HepG2 (cell line): ENCODE data around the gene RAC2. TPM values are rescaled to one million over a fixed set of nuclear protein-coding genes. Genes with fewer than 3 reads are reported as not detected.

Experiments
- ATAC-seq: fragments of 200-7000 bp; cut with Tn5 transposase; 3 replicates; pipeline ENCODE4 v1.9.1; 2020; ENCODE audit warnings: mild to moderate bottlenecking, moderate library complexity
- BruUV-seq: library from RNA; stranded (reverse); fragments of 400-500 nt; replicated peaks from 2 replicates; lab custom pipeline; 2021; lab: Mats Ljungman, UMichigan
- CTCF ChIA-PET: fragments of 300-600 bp; formaldehyde crosslinking; extraction: SDS; loops from one replicate; lab custom pipeline; 2021; ENCODE audit warnings: low total read pairs, inconsistent platforms, low intra/inter-chr PET ratio; lab: Yijun Ruan, JAX
- POLR2A ChIA-PET: fragments of 350-600 bp; sonication (Branson Sonifier 250); formaldehyde crosslinking; loops from one replicate; lab custom pipeline; 2020; ENCODE audit warnings: antibody characterized with exemption, inconsistent platforms; lab: Yijun Ruan, JAX
- DNase-seq: peaks from one replicate; pipeline ENCODE4 v3.0.0-alpha.2; 2015; ENCODE audit warnings: low spot score
- FAIRE-seq: peaks from 3 replicates; lab custom pipeline; 2011; peaks lifted over from hg19 to GRCh38; lab: Jason Lieb, UNC
- H2AFZ ChIP-seq: one replicate; pipeline ENCODE4 v1.6.1; 2011; ENCODE audit warnings: low read length, inconsistent platforms
- H3K27ac ChIP-seq: fragments of 300-600 bp; 3 replicates; pipeline ENCODE4 v1.8.0; 2011; ENCODE audit warnings: mixed run types, mild to moderate bottlenecking, mixed read lengths, low read length, inconsistent platforms; ENCODE audit not compliant: insufficient read depth; ENCODE audit errors: extremely low read length
- H3K27me3 ChIP-seq, 2 experiments: fragments of 200-600 bp in 1 of 2; 2 replicates in 1 of 2; 3 replicates in 1 of 2; pipeline versions ENCODE4 v1.6.0 to v1.8.0; 2011; ENCODE audit warnings: low read length in 2 of 2, mild to moderate bottlenecking in 2 of 2, moderate library complexity in 2 of 2, inconsistent platforms in 1 of 2; ENCODE audit not compliant: insufficient read depth in 2 of 2, control insufficient read depth in 1 of 2
- H3K36me3 ChIP-seq, 2 experiments: fragments of 200-600 bp in 1 of 2; replicated peaks in 1 of 2; 2 replicates in 1 of 2; 3 replicates in 1 of 2; pipeline versions ENCODE4 v1.5.1 to v1.8.0; 2011; ENCODE audit warnings: low read length in 2 of 2, inconsistent platforms in 1 of 2; ENCODE audit not compliant: insufficient read depth in 2 of 2, control insufficient read depth in 1 of 2
- H3K4me1 ChIP-seq: 2 replicates; pipeline ENCODE4 v1.5.1; 2012; ENCODE audit warnings: low read length, inconsistent platforms; ENCODE audit not compliant: insufficient read depth
- H3K4me2 ChIP-seq: 2 replicates; pipeline ENCODE4 v1.6.0; 2011; ENCODE audit warnings: low read depth, low read length, inconsistent platforms
- H3K4me3 ChIP-seq, 3 experiments: fragments of 200-600 bp in 1 of 3; sonication (generic), shearing (Covaris generic) in 1 of 3; replicated peaks in 1 of 3; 2 replicates each; pipeline ENCODE4 v1.5.1; 2011 to 2016; ENCODE audit warnings: low read length in 3 of 3, inconsistent platforms in 2 of 3, low read depth in 2 of 3, mild to moderate bottlenecking in 2 of 3, control low read depth in 1 of 3, mixed read lengths in 1 of 3; ENCODE audit not compliant: insufficient read depth in 1 of 3
- H3K79me2 ChIP-seq: one replicate; pipeline ENCODE4 v1.6.1; 2011; ENCODE audit warnings: low read length, inconsistent platforms; ENCODE audit not compliant: insufficient read depth
- H3K9ac ChIP-seq: 2 replicates; pipeline ENCODE4 v1.6.0; 2011; ENCODE audit warnings: mild to moderate bottlenecking, low read depth, low read length, inconsistent platforms; ENCODE audit not compliant: insufficient read depth
- H3K9me3 ChIP-seq: 2 replicates; pipeline ENCODE4 v1.5.1; 2012; ENCODE audit warnings: mild to moderate bottlenecking, low read length
- H4K20me1 ChIP-seq: 2 replicates; pipeline ENCODE4 v1.6.0; 2011; ENCODE audit warnings: inconsistent platforms, mild to moderate bottlenecking, low read length, moderate library complexity; ENCODE audit not compliant: insufficient read depth
- ATF3 ChIP-seq: sonication (generic); formaldehyde crosslinking; IDR thresholded peaks from 2 replicates; pipeline ENCODE4 v1.4.0; 2020; ENCODE audit warnings: missing genetic modification reagents
- BRCA1 ChIP-seq: sonication (generic); formaldehyde crosslinking; IDR thresholded peaks from 2 replicates; pipeline ENCODE4 v1.4.0; 2020; ENCODE audit warnings: missing genetic modification reagents
- EHMT2 ChIP-seq: fragments of 200-600 bp; sonication (generic); IDR thresholded peaks from 2 replicates; pipeline ENCODE4 v1.7.0; 2017; ENCODE audit warnings: antibody characterized with exemption, low read depth, low read length, borderline replicate concordance
- ETS1 ChIP-seq: sonication (generic); formaldehyde crosslinking; IDR thresholded peaks from 2 replicates; pipeline ENCODE4 v1.4.0; 2020; ENCODE audit warnings: missing genetic modification reagents
- FOXK1 ChIP-seq: sonication (generic); formaldehyde crosslinking; IDR thresholded peaks from 2 replicates; pipeline ENCODE4 v1.4.0; 2020; ENCODE audit warnings: low read depth, missing genetic modification reagents, borderline replicate concordance
- HNRNPUL1 ChIP-seq: fragments of 200-400 bp; formaldehyde crosslinking; IDR thresholded peaks from 2 replicates; pipeline ENCODE4 v1.6.1; 2017; ENCODE audit warnings: low read depth, mild to moderate bottlenecking, low read length, moderate library complexity
- KDM2A ChIP-seq: sonication (generic); formaldehyde crosslinking; IDR thresholded peaks from 2 replicates; pipeline ENCODE4 v1.4.0; 2020; ENCODE audit warnings: low read depth, missing genetic modification reagents, borderline replicate concordance
- PATZ1 ChIP-seq: sonication (generic); formaldehyde crosslinking; IDR thresholded peaks from 2 replicates; pipeline ENCODE4 v1.4.0; 2020; ENCODE audit warnings: missing genetic modification reagents
- ZNF3 ChIP-seq: IDR thresholded peaks from 2 replicates; pipeline ENCODE4 v1.7.0; 2017; ENCODE audit warnings: inconsistent platforms
- ZNF562 ChIP-seq: sonication (generic); formaldehyde crosslinking; IDR thresholded peaks from 2 replicates; pipeline ENCODE4 v1.8.0; 2022; ENCODE audit warnings: missing genetic modification reagents, borderline replicate concordance
- ZNF781 ChIP-seq: sonication (generic); formaldehyde crosslinking; IDR thresholded peaks from 2 replicates; pipeline ENCODE4 v1.5.1; 2020; ENCODE audit warnings: borderline replicate concordance, mild to moderate bottlenecking, missing genetic modification reagents; ENCODE audit errors: not compliant biosample characterization
- ZNF784 ChIP-seq: sonication (generic); formaldehyde crosslinking; IDR thresholded peaks from 2 replicates; pipeline ENCODE4 v1.5.1; 2020; ENCODE audit warnings: missing genetic modification reagents, mild to moderate bottlenecking, borderline replicate concordance
- ZNF878 ChIP-seq: sonication (generic); formaldehyde crosslinking; IDR thresholded peaks from 2 replicates; pipeline ENCODE4 v1.8.1; 2023; ENCODE audit warnings: mild to moderate bottlenecking, missing genetic modification reagents, moderate library complexity
- WGBS: methylation state at CpG from one replicate; pipeline ENCODE4 v1.1.6; 2017; ENCODE audit warnings: low lambda C conversion rate; 5-methylcytosine and 5-hydroxymethylcytosine counted together
- in situ Hi-C: cut with HindIII; loops from 2 replicates; pipeline ENCODE4 v1.10.0; 2017; ENCODE audit warnings: low pct_unique_long_range_greater_than_20kb; ENCODE audit not compliant: extremely low pct_ligation_motif_present
- intact Hi-C: fragments of 100-400 bp; cut with micrococcal nuclease; formaldehyde crosslinking; loops from one replicate; pipeline ENCODE4 v1.10.0; 2022; ENCODE audit not compliant: unreplicated experiment
- polyA plus RNA-seq, 8 experiments: library from polyadenylated mRNA; depleted of rRNA in 3 of 8; stranded (reverse) in 7 of 8; unstranded in 1 of 8; fragments of >200 nt; fragmentation: Illumina TruSeq in 4 of 8; extraction: Trizol in 4 of 8; gene quantifications; 2 replicates each; pipeline versions ENCODE4 v1.2.1 to v1.2.3, GENCODE V29; 2011 to 2016; ENCODE audit warnings: low read depth in 4 of 8, missing spikeins in 1 of 8, mixed read lengths in 1 of 8; ENCODE audit not compliant: insufficient read depth in 1 of 8
- total RNA-seq, 5 experiments: library from RNA; depleted of rRNA; stranded (reverse); fragments of >200 nt; fragmentation: Illumina TruSeq; extraction: Trizol; gene quantifications; 2 replicates each; pipeline ENCODE4 v1.2.3, GENCODE V29; 2016; ENCODE audit warnings: low read depth in 1 of 5

Gene RAC2
- total and polyA plus RNA-seq, 2 of the 13 experiments (the other 11 are each of a cell fraction or from before 2014, with no cell fraction given): 0.73 TPM; not detected in 1

GRCh38 chr22:37278261-37278660 is 34.2 kb upstream of the RAC2 start (continued):
- no peak for TF ChIP-seq ZNF878 (CRISPR knock-in tag)
- TF ChIP-seq FOXK1 (CRISPR knock-in tag): no peak
- TF ChIP-seq KDM2A (CRISPR knock-in tag): no peak
- TF ChIP-seq, all 625 proteins: peak for 0

- intact Hi-C loops: no loop called here
- CTCF ChIA-PET: no interaction called here
Observed at GRCh38 chr22:37277384-37277783, 33.3 kb upstream of the RAC2 start.

More at GRCh38 chr22:37277384-37277783, 33.3 kb upstream of the RAC2 start:
- no peaks in the 10 kb centered on the region for H3K79me2 ChIP-seq
- ATAC-seq: no peak
- no peak overlapping the region for H3K27ac ChIP-seq
- H4K20me1 ChIP-seq: no peaks in the 10 kb centered on the region
- FAIRE-seq: no peak
- no peak for TF ChIP-seq BRCA1 (CRISPR knock-in tag)
- TF ChIP-seq ZNF784: no peak
- no peak for TF ChIP-seq ETS1
- no peak for TF ChIP-seq ZNF781
- TF ChIP-seq EHMT2: no peak
- TF ChIP-seq PATZ1 (CRISPR knock-in tag): no peak
- TF ChIP-seq ATF3 (CRISPR knock-in tag): no peak
- no peak for TF ChIP-seq ZNF562 (CRISPR knock-in tag)
- TF ChIP-seq HNRNPUL1: no peak
- TF ChIP-seq ZNF3 (CRISPR knock-in tag): no peak
- in situ Hi-C loops: no loop called here
- no peak for DNase-seq
- no peaks in the 10 kb centered on the region for H3K36me3 ChIP-seq
- POLR2A ChIA-PET: no interaction called here
- no peaks in the 10 kb centered on the region for H3K9me3 ChIP-seq
- no peak overlapping the region for H3K9ac ChIP-seq
- H3K27me3 ChIP-seq: peaks cover 4 to 38% of the 10 kb centered on the region in 2 experiments; a peak in 3 of 5 replicates
- no peak overlapping the region for H3K4me2 ChIP-seq
- H2AFZ ChIP-seq: no peak overlapping the region
- no peak overlapping the region for H3K4me3 ChIP-seq
- WGBS: 52% methylated on average over 11 of the region's 11 CpGs
- no TSS peak for BruUV-seq
- H3K4me1 ChIP-seq: no peaks in the 10 kb centered on the region; the same call in 1 of the 2 replicates
